ENCODE measurements around the gene KRTAP4-2.
"Not testable (repeated sequence)": the region's sequence is repeated elsewhere in the genome, so short reads cannot be mapped to it uniquely, and the experiment has no call there.

GRCh38 chr17:41148971-41149651, 28.9 kb downstream of the KRTAP4-2 start:
- not testable (repeated sequence) for TF ChIP-seq CHD4 (IDR thresholded peaks at IDR 0.05; ENCODE audit: insufficient read depth, insufficient replicate concordance, low read depth, low read length, poor library complexity, severe bottlenecking); ARNT (IDR thresholded peaks at IDR 0.05); MCM3 (IDR thresholded peaks at IDR 0.05); CTCF (IDR thresholded peaks at IDR 0.05 in 2 of 3, conservative IDR thresholded peaks at IDR 0.05 in 1 of 3; ENCODE audit: insufficient read depth in 2 of 3, low read depth in 1 of 3, low read length in 3 of 3); SUPT5H (IDR thresholded peaks at IDR 0.05); NR3C1 (CRISPR knock-in tag; IDR thresholded peaks at IDR 0.05); CEBPZ (IDR thresholded peaks at IDR 0.05; ENCODE audit: borderline replicate concordance, low read depth, low read length); MEF2A (IDR thresholded peaks at IDR 0.05; ENCODE audit: control insufficient read depth, low read depth, low read length); SNRNP70 (optimal IDR thresholded peaks at IDR 0.05; ENCODE audit: low read depth, low read length); EZH2 (IDR thresholded peaks at IDR 0.05; ENCODE audit: borderline replicate concordance, low read depth, low read length); WHSC1 (IDR thresholded peaks at IDR 0.05; ENCODE audit: low read length); LCOR (CRISPR knock-in tag; IDR thresholded peaks at IDR 0.05); TOE1 (IDR thresholded peaks at IDR 0.05; ENCODE audit: borderline replicate concordance); TOE1 (CRISPR knock-in tag; IDR thresholded peaks at IDR 0.05; ENCODE audit: borderline replicate concordance, low read depth)
